DMS79 treated with DMSO at 0.1 percent for 48 hours (cell line): ENCODE results near the gene TMEM184A.

ENCODE experiments used
- DNase-seq: peaks from one replicate; lab custom pipeline; 2025; lab: John Stamatoyannopoulos, UW

Gene TMEM184A

DNA sequence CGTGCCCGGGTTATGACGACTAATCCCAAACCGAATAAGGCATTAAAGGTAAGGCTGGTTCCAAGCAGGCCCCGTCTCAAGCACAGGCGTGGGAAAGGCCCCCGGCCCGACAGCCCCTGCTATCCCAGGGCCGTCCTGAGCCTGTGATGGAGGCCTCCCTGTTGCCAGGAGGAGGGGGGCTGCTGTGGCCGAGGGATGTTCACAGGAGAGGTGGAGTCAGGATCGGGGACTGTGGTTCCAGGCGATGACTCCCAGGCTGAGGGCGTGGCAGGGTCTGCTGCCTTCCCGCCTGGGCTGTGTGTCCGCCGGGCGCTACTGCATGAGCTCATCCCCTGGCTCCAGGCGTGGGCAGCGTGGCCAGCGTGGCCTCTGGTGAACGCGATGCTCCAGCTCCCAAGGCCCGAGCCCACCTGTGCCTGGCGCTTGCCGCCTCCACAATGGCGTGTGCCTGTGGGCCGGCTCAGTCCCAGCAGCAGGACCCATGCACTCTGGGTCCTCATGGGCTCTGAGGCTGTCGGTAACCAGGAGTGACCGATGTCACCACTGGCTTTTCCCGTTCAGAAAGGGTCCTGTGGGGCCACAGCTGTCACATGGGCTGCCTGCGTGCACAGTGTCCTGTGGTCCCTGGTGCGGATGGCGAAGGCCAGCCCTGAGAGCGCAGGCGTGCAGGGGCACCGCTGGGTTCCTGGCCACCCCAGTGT is 16.7 kb downstream of the TMEM184A start:
- DNase-seq: no peak

DNA sequence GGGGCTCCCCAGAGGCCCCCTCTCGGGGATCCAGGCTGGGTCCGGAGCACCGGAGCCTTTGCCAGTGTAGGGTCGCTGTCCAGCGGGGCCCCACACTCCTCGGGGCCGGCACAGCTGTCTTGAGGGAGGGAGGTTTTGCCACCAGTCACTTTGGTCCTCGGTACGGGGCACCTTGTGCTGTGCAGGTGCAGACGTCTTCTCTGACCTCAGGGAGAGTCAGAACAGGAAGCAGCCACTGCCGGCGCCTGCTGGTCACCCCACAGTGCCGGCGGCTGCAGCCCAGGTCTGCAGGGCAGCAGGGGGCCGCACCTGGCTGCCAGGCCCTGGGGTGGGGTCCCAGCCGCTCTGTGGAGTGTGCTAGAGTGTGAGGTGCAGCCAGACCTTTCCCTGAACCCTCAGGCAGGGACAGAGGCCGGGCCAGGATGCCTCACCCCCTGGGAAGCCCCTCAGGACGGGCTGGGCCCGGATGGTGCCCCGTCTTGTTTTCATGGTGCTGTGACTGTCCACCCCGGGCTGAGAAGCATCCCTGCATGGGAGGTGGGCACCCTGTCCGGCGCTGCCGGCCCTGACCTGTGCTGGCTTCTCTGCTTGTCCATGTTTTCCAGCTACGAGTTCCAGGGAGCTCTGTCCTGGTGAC is 17.3 kb downstream of the TMEM184A start:
- no peak for DNase-seq

DNA sequence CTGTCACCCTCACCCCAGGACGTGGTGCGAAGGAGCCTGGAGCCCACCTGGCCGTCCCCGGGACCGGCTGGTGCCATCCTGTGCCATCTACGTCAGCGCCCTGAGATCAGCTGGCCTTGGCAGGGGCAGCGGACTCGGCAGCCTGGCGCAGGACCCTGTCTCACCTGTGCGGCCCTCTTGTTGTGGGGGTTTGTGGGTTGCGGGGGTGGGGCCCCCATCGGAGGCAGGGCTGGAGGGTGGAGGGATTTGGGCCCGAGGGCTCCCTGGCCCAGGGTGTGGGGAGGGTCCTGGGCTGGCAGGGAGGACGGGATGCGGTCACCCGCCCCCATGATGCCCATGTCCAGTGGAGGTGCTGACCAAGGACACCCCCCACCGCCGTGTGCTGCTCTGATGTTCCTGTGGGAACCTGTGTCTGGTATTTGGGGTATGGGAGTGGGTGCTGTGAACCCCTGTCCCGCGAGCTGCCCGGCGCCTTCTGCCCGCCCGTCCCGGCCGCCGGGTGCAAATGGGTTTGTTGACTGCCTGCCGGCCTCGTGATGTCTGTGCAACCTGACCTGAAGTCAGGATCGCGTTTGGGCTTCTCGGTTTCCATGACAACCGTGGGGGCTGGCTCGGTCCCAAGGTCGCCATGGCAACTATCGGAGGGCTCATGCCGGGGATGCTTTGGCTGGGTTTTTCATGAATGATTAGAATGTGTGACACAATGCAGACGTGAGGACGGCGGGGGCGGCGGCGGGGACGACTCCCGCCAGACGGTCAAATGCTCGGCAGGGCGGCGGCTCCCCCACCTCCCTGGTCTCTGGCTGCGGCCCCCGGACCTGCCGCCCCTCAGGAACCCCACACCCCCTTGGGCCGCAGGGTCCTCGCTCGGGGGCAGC is 18.2 kb downstream of the TMEM184A start:
- no peak for DNase-seq

DNA sequence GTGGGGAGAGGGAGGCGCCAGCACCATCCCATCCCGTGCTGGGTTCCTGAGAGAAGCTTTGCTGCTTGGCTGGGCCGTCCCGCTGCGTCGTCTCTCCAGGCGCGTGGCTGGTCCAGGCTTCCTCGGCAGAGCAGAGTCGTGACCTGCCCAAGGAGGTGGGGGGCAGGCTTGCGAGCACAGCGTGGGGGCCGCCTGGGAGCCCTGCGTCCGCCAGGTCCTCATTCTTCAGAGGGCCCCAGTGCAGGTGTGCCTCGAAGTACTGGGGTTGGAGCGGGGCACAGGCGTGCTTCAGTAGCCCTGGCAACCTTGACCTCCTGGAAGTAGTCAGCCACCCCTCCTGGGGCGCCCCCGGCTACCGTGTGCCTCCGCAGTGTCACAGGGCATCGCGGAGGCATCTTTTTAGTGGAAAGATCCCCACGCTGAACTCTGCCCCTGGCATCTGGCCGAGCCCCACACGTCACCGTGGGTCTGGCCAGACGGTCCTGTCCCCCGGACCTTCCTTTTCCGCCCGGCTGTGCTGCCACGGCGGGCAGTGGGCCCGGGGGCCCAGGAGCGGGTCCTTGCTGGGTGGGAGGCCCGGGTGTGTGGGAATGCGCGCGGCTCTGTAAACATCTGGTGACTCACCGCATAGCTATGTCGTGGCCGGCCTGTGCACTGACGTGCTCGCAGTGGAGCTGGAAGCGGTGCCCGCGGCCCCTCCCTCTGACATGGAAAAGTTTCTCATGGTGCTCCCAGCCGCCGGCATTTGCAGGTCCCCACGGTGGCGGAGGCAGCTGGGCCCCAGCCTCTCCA is 19.1 kb downstream of the TMEM184A start:
- no peak for DNase-seq

DNA sequence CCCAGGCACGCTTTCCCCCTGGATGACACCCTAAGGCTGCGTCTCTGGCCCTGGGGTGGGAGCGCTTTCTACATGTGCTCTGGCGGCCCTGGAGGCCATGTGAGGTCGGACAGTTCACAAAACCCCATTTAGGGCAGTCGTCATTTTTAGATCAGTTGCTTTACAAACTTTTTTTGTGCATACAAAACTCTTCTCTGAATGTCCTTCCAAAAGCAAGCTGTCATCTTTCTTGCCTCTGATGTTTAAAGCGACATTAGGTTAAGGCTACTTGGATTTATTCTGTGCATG is 19.6 kb downstream of the TMEM184A start:
- no peak for DNase-seq

GRCh38 chr7:1535701-1536454 is 20.1 kb downstream of the TMEM184A start:
- no peak for DNase-seq

DNA sequence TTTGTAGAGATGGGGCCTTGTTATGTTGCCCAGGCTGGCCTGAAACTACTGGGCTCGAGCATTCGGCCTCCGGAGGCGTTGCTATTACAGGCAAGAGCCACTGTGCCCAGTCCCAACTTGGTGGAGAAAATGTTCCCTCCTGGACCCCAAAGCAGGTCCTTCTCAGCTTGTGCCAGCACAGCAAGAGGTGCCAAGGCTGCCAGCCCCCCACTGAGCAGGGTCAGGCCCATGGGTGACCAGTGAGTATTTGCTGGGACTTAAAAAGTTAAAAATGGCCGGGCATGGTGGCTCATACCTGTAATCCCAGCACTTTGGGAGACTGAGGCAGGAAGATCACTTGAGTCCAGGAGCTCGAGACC is 20.9 kb downstream of the TMEM184A start:
- DNase-seq: no peak

GRCh38 chr7:1534330-1535099 is 21.5 kb downstream of the TMEM184A start:
- DNase-seq: no peak

GRCh38 chr7:1533547-1534329 is 22.3 kb downstream of the TMEM184A start:
- no peak for DNase-seq

- no peak for DNase-seq
These were observed 22.8 kb downstream of the TMEM184A start for GRCh38 chr7:1533255-1533546.

GRCh38 chr7:1532456-1533254 is 23.4 kb downstream of the TMEM184A start:
- no peak for DNase-seq

DNA sequence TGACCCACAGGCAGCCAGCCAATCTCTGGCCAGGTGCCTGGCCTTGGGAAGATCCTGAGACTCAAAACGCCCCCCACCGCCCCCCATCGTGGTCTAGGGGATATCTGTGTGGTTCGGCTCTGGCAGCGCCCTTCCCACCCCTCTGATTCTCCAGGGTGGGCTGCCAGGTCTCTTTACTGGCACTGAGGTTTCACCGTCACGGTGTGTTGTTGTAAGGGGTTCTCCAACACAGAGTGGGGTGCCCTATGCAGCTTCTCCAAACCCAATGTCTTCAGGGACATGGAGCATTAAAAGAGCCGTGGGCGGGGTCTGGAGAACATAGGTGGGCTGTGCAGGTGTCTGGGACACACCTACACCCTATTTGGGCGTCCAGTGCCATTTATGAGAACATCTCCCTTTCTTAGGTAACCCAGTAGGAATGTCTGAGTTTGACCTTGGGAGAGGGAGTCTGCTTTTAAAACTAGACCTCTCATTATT is 24.0 kb downstream of the TMEM184A start:
- no peak for DNase-seq

DNA sequence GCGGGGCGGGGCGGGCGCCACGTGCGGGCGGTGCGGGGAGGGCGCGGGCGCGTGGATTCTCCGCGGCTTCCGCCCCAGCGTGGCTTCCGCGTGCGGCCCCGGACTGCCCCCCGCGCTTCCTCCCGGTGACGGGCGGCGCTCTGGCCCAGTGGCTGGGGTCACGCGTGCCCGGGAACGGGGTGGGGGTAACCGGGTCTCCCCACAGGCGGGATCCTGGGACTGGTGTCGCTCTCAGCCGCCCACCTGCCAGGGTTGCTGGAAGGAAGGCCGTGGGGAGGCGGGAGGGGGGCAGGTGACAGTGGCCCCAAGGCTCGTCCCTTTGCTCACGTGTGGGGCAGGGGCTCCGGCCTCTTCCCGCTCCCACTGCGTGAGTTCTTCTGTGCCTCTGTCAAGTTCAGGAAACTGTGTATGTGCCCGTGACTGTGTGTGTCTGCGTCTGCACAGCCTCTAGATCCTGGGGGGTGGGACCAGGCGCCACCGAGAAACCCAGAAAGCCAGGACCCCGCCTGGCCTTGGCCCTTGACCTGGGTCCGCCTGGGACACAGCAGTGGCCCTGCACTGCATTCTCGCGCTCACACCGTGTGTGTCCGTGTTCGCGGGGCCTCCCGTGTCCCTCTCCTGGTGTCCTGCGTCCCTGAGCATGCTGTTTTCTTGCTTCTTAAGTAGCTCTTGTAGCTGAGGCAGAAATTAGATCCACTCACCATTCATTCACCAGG is 24.6 kb downstream of the TMEM184A start:
- peak; percentile 34 for DNase-seq

GRCh38 chr7:1530946-1531262 is 25.1 kb downstream of the TMEM184A start:
- no peak for DNase-seq

- no peak for DNase-seq
These were observed 26.5 kb downstream of the TMEM184A start for GRCh38 chr7:1529383-1530116.

DNA sequence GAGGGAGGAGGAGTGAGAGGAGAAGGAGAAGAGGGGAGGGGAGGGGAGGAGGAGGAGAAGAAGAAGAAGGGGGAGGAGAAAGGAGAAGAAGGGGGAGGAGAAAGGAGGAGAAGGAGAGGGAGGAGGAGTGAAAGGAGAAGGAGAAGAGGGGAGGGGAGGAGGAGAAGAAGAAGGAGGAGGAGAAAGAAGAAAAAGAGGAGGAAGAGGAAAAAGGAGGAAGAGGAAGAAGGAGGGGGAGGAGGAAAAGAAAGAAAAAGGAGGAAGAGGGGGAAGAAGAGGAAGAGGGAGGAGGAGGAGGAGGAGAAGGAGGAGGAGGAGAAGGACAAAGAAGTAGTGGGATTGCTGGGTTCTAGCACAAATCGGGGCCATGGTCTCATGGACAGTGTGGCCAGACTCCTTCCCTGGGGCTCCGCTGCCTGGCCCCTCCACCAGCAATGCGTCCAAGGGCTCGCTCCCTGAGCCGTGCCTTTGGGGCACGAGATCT is 29.7 kb downstream of the TMEM184A start:
- DNase-seq: no peak

GRCh38 chr7:1525409-1525808 is 30.6 kb downstream of the TMEM184A start:
- no peak for DNase-seq

DNA sequence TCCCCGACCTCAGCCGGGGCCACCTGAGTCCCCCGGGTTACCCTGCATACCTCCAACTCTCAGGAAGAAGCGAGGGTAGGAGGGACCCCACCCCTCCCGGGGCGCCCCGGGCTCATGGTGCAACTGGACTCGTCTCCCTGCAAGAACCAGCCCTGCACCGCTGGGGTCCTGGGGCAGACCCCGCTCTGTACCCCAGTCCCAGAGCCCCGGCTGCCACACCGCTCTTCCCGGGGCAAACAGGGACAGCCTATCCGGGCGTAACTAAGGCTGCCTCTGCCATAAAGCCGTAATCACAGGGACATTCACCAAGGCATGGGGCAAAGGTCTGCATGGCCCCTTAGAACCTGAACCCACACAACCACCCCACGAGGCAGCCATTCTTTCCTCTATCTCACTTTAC is 32.2 kb downstream of the TMEM184A start:
- DNase-seq: no peak
